HepG2 (cell line): ENCODE results near the gene MBL2. TPM values are rescaled to one million over a fixed set of nuclear protein-coding genes. Genes with fewer than 3 reads are reported as not detected.
A peak's percentile ranks its signal among the peaks of the same experiment; 100 is the strongest.

Source experiments
- ARID5B ChIP-seq: IDR thresholded peaks from 2 replicates; pipeline ENCODE4 v1.4.0; 2020; ENCODE audit warnings: mild to moderate bottlenecking, missing genetic modification reagents
- CBFB ChIP-seq: sonication (generic); formaldehyde crosslinking; IDR thresholded peaks from 2 replicates; pipeline ENCODE4 v1.4.0; 2020; ENCODE audit warnings: missing genetic modification reagents
- CCDC6 ChIP-seq: sonication (generic); formaldehyde crosslinking; IDR thresholded peaks from 2 replicates; pipeline ENCODE4 v1.8.1; 2022; ENCODE audit warnings: mild to moderate bottlenecking, missing genetic modification reagents, moderate library complexity
- CEBPG ChIP-seq: IDR thresholded peaks from 2 replicates; pipeline ENCODE4 v1.6.1; 2016
- CREB1 ChIP-seq, 2 experiments: fragments of 450-650 bp in 1 of 2; IDR thresholded peaks; 2 replicates each; pipeline ENCODE4 v1.6.1; 2016 to 2017; ENCODE audit warnings: control low read depth in 1 of 2, mild to moderate bottlenecking in 1 of 2, missing compliant biosample characterization in 1 of 2, missing genetic modification characterization in 1 of 2
- DRAP1 ChIP-seq: IDR thresholded peaks from 2 replicates; pipeline ENCODE4 v1.6.1; 2016; ENCODE audit warnings: missing genetic modification reagents, missing compliant biosample characterization
- HDAC2 ChIP-seq: sonication (generic); formaldehyde crosslinking; IDR thresholded peaks from 2 replicates; pipeline ENCODE4 v1.4.0; 2020; ENCODE audit warnings: missing genetic modification reagents
- HMGXB4 ChIP-seq, 2 experiments: sonication (generic) in 1 of 2; formaldehyde crosslinking in 1 of 2; IDR thresholded peaks; 2 replicates each; pipeline versions ENCODE4 v1.4.0 to v1.6.1; 2018 to 2020; ENCODE audit warnings: missing genetic modification reagents in 2 of 2, borderline replicate concordance in 1 of 2, low read depth in 1 of 2, mild to moderate bottlenecking in 1 of 2, missing biosample characterization in 1 of 2
- KDM4B ChIP-seq: sonication (generic); formaldehyde crosslinking; IDR thresholded peaks from 2 replicates; pipeline ENCODE4 v1.4.0; 2020; ENCODE audit warnings: missing genetic modification reagents
- MED8 ChIP-seq: sonication (generic); formaldehyde crosslinking; IDR thresholded peaks from 2 replicates; pipeline ENCODE4 v1.8.1; 2023; ENCODE audit warnings: mild to moderate bottlenecking, missing genetic modification reagents; ENCODE audit not compliant: insufficient replicate concordance
- POLR2G ChIP-seq: fragments of 200-400 bp; formaldehyde crosslinking; IDR thresholded peaks from 2 replicates; pipeline ENCODE4 v1.6.1; 2018; ENCODE audit warnings: mild to moderate bottlenecking, low read depth, low read length, moderate library complexity
- RARA ChIP-seq: IDR thresholded peaks from 2 replicates; pipeline ENCODE4 v1.6.1; 2016; ENCODE audit warnings: missing genetic modification reagents, missing compliant biosample characterization
- SIX4 ChIP-seq: sonication (generic); formaldehyde crosslinking; IDR thresholded peaks from 2 replicates; pipeline ENCODE4 v1.4.0; 2020; ENCODE audit warnings: missing genetic modification reagents
- ZFY ChIP-seq: sonication (generic); formaldehyde crosslinking; IDR thresholded peaks from 2 replicates; pipeline ENCODE4 v1.4.0; 2020; ENCODE audit warnings: missing genetic modification reagents
- polyA plus RNA-seq, 8 experiments: library from polyadenylated mRNA; depleted of rRNA in 3 of 8; stranded (reverse) in 7 of 8; unstranded in 1 of 8; fragments of >200 nt; fragmentation: Illumina TruSeq in 4 of 8; extraction: Trizol in 4 of 8; gene quantifications; 2 replicates each; pipeline versions ENCODE4 v1.2.1 to v1.2.3, GENCODE V29; 2011 to 2016; ENCODE audit warnings: low read depth in 4 of 8, missing spikeins in 1 of 8, mixed read lengths in 1 of 8; ENCODE audit not compliant: insufficient read depth in 1 of 8
- total RNA-seq, 5 experiments: library from RNA; depleted of rRNA; stranded (reverse); fragments of >200 nt; fragmentation: Illumina TruSeq; extraction: Trizol; gene quantifications; 2 replicates each; pipeline ENCODE4 v1.2.3, GENCODE V29; 2016; ENCODE audit warnings: low read depth in 1 of 5
- TF ChIP-seq, protein P1 (sequence below), 2 experiments: IDR thresholded peaks; 2 replicates each; pipeline ENCODE4 v1.6.1; 2011 to 2012; ENCODE audit warnings: low read length in 2 of 2, borderline replicate concordance in 1 of 2, low read depth in 1 of 2, mild to moderate bottlenecking in 1 of 2, moderate library complexity in 1 of 2
- TF ChIP-seq, protein P2 (sequence below): IDR thresholded peaks from 2 replicates; pipeline ENCODE4 v1.6.1; 2016; ENCODE audit warnings: mild to moderate bottlenecking

MBL2 gene
- total and polyA plus RNA-seq, 2 of the 13 experiments (the other 11 are each of a cell fraction or from before 2014, with no cell fraction given): 9.6 to 16.2 TPM

DNA sequence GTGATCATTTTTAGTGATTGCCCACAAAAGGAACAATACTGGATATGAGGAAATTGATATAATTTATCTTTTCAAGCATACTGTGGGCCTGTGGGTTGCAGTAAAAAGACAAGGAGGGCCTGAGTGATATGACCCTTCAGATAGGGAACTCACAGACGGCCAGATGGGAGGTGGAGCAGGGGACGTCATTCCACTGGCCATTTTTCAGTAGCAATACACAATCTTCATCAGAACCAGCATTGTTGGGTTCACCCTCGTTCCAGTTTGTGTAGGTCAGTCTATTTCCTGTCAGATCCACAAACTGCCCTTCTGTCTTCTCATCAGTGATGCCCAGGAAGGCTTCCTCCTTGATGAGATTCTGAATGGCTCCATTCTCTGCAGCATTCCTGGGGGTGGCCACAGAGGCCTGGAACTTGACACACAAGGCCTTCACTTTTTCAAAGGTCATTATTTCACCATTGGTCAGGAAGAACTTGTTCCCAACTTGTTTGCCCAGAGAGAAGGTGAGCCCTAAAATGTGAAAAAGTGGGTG is 4.5 kb downstream of the MBL2 start (continued):
- TF ChIP-seq RARA (CRISPR knock-in tag) (peak; percentile 83), HMGXB4 (CRISPR knock-in tag; IDR thresholded peaks at IDR 0.05; ENCODE audit: borderline replicate concordance in 1 of 2, low read depth in 1 of 2) (0 out of 4 replicates have a peak, but pooled peaks of 1 of the 2 experiments have one; percentile 11), CCDC6 (0 out of 2 replicates have a peak, but pooled peaks have one; percentile 44), DRAP1 (peak; percentile 60), KDM4B (0 out of 2 replicates have a peak, but pooled peaks have one; percentile 24), ZFY (peak; percentile 65; the same call in 1 of the 2 replicates), CBFB (0 out of 2 replicates have a peak, but pooled peaks have one; percentile 38), SIX4 (CRISPR knock-in tag) (peak; percentile 60; the same call in 1 of the 2 replicates), MED8 (CRISPR knock-in tag) (peak; percentile 81), HDAC2 (CRISPR knock-in tag) (peak; percentile 87), ARID5B (CRISPR knock-in tag) (peak; percentile 90), POLR2G (peak; percentile 38; the same call in 1 of the 2 replicates), CEBPG (CRISPR knock-in tag) (peak; percentile 70; the same call in 1 of the 2 replicates), CREB1 (IDR thresholded peaks at IDR 0.05) (no peak), CREB1 (CRISPR knock-in tag; IDR thresholded peaks at IDR 0.05) (peak; percentile 46; the same call in 1 of the 2 replicates)
- TF ChIP-seq, protein P1, sequence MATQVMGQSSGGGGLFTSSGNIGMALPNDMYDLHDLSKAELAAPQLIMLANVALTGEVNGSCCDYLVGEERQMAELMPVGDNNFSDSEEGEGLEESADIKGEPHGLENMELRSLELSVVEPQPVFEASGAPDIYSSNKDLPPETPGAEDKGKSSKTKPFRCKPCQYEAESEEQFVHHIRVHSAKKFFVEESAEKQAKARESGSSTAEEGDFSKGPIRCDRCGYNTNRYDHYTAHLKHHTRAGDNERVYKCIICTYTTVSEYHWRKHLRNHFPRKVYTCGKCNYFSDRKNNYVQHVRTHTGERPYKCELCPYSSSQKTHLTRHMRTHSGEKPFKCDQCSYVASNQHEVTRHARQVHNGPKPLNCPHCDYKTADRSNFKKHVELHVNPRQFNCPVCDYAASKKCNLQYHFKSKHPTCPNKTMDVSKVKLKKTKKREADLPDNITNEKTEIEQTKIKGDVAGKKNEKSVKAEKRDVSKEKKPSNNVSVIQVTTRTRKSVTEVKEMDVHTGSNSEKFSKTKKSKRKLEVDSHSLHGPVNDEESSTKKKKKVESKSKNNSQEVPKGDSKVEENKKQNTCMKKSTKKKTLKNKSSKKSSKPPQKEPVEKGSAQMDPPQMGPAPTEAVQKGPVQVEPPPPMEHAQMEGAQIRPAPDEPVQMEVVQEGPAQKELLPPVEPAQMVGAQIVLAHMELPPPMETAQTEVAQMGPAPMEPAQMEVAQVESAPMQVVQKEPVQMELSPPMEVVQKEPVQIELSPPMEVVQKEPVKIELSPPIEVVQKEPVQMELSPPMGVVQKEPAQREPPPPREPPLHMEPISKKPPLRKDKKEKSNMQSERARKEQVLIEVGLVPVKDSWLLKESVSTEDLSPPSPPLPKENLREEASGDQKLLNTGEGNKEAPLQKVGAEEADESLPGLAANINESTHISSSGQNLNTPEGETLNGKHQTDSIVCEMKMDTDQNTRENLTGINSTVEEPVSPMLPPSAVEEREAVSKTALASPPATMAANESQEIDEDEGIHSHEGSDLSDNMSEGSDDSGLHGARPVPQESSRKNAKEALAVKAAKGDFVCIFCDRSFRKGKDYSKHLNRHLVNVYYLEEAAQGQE (IDR thresholded peaks at IDR 0.05; ENCODE audit: borderline replicate concordance in 1 of 2, low read depth in 1 of 2, low read length in 2 of 2): peak in 1 of 2 experiments; percentile 25; a peak in 1 of 4 replicates
- TF ChIP-seq, protein P2, sequence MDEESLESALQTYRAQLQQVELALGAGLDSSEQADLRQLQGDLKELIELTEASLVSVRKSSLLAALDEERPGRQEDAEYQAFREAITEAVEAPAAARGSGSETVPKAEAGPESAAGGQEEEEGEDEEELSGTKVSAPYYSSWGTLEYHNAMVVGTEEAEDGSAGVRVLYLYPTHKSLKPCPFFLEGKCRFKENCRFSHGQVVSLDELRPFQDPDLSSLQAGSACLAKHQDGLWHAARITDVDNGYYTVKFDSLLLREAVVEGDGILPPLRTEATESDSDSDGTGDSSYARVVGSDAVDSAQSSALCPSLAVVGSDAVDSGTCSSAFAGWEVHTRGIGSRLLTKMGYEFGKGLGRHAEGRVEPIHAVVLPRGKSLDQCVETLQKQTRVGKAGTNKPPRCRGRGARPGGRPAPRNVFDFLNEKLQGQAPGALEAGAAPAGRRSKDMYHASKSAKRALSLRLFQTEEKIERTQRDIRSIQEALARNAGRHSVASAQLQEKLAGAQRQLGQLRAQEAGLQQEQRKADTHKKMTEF (CRISPR knock-in tag): peak; percentile 74
